Measurements from ENCODE around the gene CLDN5.

- TF ChIP-seq CTCF (conservative IDR thresholded peaks at IDR 0.05; ENCODE audit: low read length) (no peak), EZH2phosphoT487 (IDR thresholded peaks at IDR 0.05; ENCODE audit: borderline replicate concordance, low read depth, low read length) (no peak)
Measured at GRCh38 chr22:19547620-19548019, 23.4 kb upstream of the CLDN5 start.

Data from OCI-LY7 (cell line).